Colonic mucosa (tissue), 4 donors: ENCODE data around the gene CUZD1. TPM values are rescaled to one million over a fixed set of nuclear protein-coding genes. Genes with fewer than 3 reads are reported as not detected.

ENCODE experiments used
- DNase-seq: peaks from one replicate; pipeline ENCODE4 v3.0.0-alpha.2; 2020
- H3K27ac ChIP-seq: fragments of 200-600 bp; one replicate; pipeline ENCODE4 v1.8.0; 2021
- H3K27me3 ChIP-seq: fragments of 200-600 bp; one replicate; pipeline ENCODE4 v1.8.0; 2021
- H3K36me3 ChIP-seq: fragments of 200-600 bp; one replicate; pipeline ENCODE4 v1.8.0; 2021
- H3K4me1 ChIP-seq: fragments of 200-600 bp; one replicate; pipeline ENCODE4 v1.8.0; 2021; ENCODE audit warnings: mild to moderate bottlenecking
- H3K4me3 ChIP-seq: fragments of 200-600 bp; one replicate; pipeline ENCODE4 v1.8.0; 2021
- H3K9ac ChIP-seq, 2 donors: one replicate each; pipeline ENCODE4 v1.7.0; 2013; ENCODE audit warnings: control low read depth in 2 of 2, low read depth in 2 of 2, low read length in 2 of 2
- H3K9me3 ChIP-seq: fragments of 200-600 bp; one replicate; pipeline ENCODE4 v1.8.0; 2021
- CTCF ChIP-seq: fragments of 200-600 bp; IDR thresholded peaks from one replicate; pipeline ENCODE4 v1.8.0; 2022; ENCODE audit warnings: antibody characterized with exemption, mild to moderate bottlenecking
- intact Hi-C: fragments of 100-400 bp; cut with DNase I; formaldehyde crosslinking; loops from one replicate; pipeline ENCODE4 v1.14.1; 2022
- total RNA-seq, 2 donors: library from RNA; stranded (reverse); fragmentation: NEBNext Ultra II Directional in 1 of 2; extraction: Animal tissue kit (Norgen Biotek cat#: 25700) in 1 of 2; gene quantifications; one replicate each; pipeline ENCODE4 v1.2.1, GENCODE V29; 2021
- donor health status: healthy.
- donor health status: DM: no; HTN: no; CAD: no.
- donor health status: DM: no; HTN: no; CAD: no.

The CUZD1 gene
- total RNA-seq, 2 donors from 2014 or later: 0.77 to 3.6 TPM

GRCh38 chr10:122841569-122841968, 4.1 kb downstream of the CUZD1 start:
- intact Hi-C loops: no loop called here
- Histone ChIP-seq H3K9ac (no peak overlapping the region), H3K27me3 (no peaks in the 10 kb centered on the region), H3K27ac (no peak overlapping the region), H3K4me3 (no peak overlapping the region), H3K36me3 (no peaks in the 10 kb centered on the region), H3K9me3 (no peaks in the 10 kb centered on the region), H3K4me1 (no peaks in the 10 kb centered on the region)
- no peak for TF ChIP-seq CTCF
- no peak for DNase-seq

GRCh38 chr10:122839505-122839904, 6.2 kb downstream of the CUZD1 start:
- no peaks in the 10 kb centered on the region for H3K4me1 ChIP-seq
- H3K27me3 ChIP-seq: no peaks in the 10 kb centered on the region
- H3K36me3 ChIP-seq: no peaks in the 10 kb centered on the region
- TF ChIP-seq CTCF: no peak
- no peak overlapping the region for H3K27ac ChIP-seq
- H3K4me3 ChIP-seq: no peak overlapping the region
- H3K9me3 ChIP-seq: no peaks in the 10 kb centered on the region
- intact Hi-C loops: no loop called here
- no peak for DNase-seq
- H3K9ac ChIP-seq: no peak overlapping the region

GRCh38 chr10:122838880-122839279, 6.8 kb downstream of the CUZD1 start:
- DNase-seq: no peak
- Histone ChIP-seq H3K27me3 (no peaks in the 10 kb centered on the region), H3K9me3 (no peaks in the 10 kb centered on the region), H3K27ac (no peak overlapping the region), H3K4me1 (no peaks in the 10 kb centered on the region), H3K9ac (no peak overlapping the region), H3K36me3 (no peaks in the 10 kb centered on the region), H3K4me3 (no peak overlapping the region)
- intact Hi-C loops: no loop called here
- TF ChIP-seq CTCF: no peak

- Histone ChIP-seq H3K36me3 (no peaks in the 10 kb centered on the region), H3K4me1 (no peaks in the 10 kb centered on the region), H3K9me3 (no peaks in the 10 kb centered on the region), H3K4me3 (no peak overlapping the region), H3K27ac (no peak overlapping the region), H3K27me3 (no peaks in the 10 kb centered on the region), H3K9ac (no peak overlapping the region)
- no peak for TF ChIP-seq CTCF
- intact Hi-C loops: no loop called here
- DNase-seq: no peak
Measured at GRCh38 chr10:122835908-122836307, 9.7 kb downstream of the CUZD1 start.

GRCh38 chr10:122830965-122831353, 14.7 kb downstream of the CUZD1 start:
- Histone ChIP-seq H3K27ac (no peak overlapping the region), H3K9me3 (no peaks in the 10 kb centered on the region), H3K4me1 (no peaks in the 10 kb centered on the region), H3K9ac (no peak overlapping the region), H3K27me3 (no peaks in the 10 kb centered on the region), H3K36me3 (no peaks in the 10 kb centered on the region), H3K4me3 (no peak overlapping the region)
- DNase-seq: no peak
- no peak for TF ChIP-seq CTCF
- intact Hi-C loops: no loop called here
